NK-92 treated with Interleukin-12 subunit alpha and Interleukin-12 subunit beta, amount 100 ng/mL, for 24 hours (cell line): ENCODE results near the gene GALNT7.

Source experiments
- DNase-seq: peaks from one replicate; lab custom pipeline; 2025; lab: John Stamatoyannopoulos, UW

Gene GALNT7

GRCh38 chr4:173237762-173238161 lies 69.2 kb downstream of the GALNT7 start:
- no peak for DNase-seq

GRCh38 chr4:173240696-173241095 lies 72.1 kb downstream of the GALNT7 start:
- DNase-seq: no peak

- DNase-seq: no peak
Measured at GRCh38 chr4:173242466-173243250, 74.0 kb downstream of the GALNT7 start.

- DNase-seq: no peak
Measured at GRCh38 chr4:173243321-173243720, 74.7 kb downstream of the GALNT7 start.

- DNase-seq: no peak
Measured at GRCh38 chr4:173243917-173244658, 75.5 kb downstream of the GALNT7 start.

DNA sequence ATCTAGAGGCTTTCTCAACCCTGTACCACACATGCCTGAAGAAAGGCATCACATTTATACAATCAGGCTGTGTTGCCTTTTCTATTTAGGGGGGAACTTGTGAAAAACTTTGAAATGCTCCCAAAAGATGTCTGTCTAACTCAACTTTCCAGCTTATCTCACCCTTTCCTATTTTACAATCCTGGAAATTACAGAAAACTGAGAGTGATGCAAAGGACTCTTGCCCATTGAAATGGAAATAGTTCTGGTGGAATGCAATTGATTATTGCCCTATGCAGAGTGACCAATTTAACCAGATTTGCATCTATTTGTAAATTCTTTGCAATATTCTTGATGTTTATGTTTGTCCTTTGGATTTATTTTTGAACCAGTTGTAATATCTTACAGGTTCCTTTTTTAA lies 77.3 kb downstream of the GALNT7 start:
- no peak for DNase-seq

- no peak for DNase-seq
Measured at GRCh38 chr4:173246719-173247118, 78.1 kb downstream of the GALNT7 start.

DNA sequence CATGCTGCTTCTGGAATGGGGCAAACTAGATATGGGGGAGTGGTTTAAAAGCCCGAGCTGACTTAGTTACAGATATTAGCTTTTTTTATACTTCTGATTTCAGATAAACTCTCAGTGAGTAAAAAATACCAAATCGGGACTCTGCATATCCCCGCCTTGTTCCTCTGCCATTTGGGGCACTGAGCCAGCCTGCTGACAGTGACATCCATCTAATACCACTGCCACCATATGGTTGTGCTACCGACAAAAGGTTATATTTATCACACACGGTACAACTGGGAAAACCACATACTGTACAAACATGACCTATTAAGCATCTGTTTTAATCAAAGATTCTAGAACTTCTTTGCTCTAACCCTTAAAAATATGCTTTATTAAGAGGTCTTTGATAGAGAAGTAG lies 78.7 kb downstream of the GALNT7 start:
- no peak for DNase-seq

DNA sequence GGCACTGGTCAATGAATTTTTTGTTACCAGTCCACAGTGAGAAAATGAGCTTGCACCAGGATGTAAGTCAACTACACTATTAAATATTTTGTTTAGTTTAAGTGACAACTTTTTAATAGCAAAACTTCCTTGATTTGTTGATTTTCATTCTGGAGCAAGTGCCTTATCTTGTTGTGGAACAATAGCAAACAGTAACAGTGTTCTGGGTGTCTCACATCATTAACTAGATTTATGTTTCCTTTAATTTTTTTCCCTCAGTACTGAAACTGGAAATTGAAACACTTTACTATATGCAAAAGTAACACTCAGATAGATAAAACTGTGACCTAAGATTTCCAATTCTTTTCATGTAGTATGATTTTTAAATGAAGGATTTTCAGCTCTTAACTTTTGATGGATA lies 80.1 kb downstream of the GALNT7 start:
- DNase-seq: no peak

GRCh38 chr4:173252024-173252935 lies 83.7 kb downstream of the GALNT7 start:
- no peak for DNase-seq

- no peak for DNase-seq
Measured at GRCh38 chr4:173253561-173253960, 85.0 kb downstream of the GALNT7 start.

GRCh38 chr4:173254646-173255045 lies 86.0 kb downstream of the GALNT7 start:
- DNase-seq: no peak

GRCh38 chr4:173256825-173257224 lies 88.2 kb downstream of the GALNT7 start:
- no peak for DNase-seq

- DNase-seq: peak; percentile 12
Measured at GRCh38 chr4:173257732-173258717, 89.4 kb downstream of the GALNT7 start.

- no peak for DNase-seq
Measured at GRCh38 chr4:173258866-173259265, 90.3 kb downstream of the GALNT7 start.

GRCh38 chr4:173259310-173259709 lies 90.7 kb downstream of the GALNT7 start:
- DNase-seq: no peak

- DNase-seq: no peak
Measured at GRCh38 chr4:173261052-173261451, 92.4 kb downstream of the GALNT7 start.

DNA sequence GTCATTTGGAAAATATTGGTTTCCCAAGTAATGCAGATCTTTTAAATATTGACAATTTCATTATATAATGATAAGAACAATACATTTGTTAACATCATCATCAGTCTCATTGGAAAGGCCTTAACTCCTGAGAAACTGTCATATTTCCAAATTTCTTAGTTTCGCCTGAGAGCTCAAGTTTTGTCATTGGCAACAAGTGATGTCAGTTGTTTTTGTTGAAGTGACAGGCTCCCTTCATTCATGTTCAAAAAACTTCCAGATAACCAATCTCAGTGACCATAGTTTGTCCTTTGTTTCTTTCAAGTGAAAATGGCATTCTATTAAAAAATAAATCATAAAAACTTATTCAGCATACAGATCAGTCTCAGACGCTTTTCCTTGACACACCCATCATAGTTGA lies 93.8 kb downstream of the GALNT7 start:
- DNase-seq: no peak

DNA sequence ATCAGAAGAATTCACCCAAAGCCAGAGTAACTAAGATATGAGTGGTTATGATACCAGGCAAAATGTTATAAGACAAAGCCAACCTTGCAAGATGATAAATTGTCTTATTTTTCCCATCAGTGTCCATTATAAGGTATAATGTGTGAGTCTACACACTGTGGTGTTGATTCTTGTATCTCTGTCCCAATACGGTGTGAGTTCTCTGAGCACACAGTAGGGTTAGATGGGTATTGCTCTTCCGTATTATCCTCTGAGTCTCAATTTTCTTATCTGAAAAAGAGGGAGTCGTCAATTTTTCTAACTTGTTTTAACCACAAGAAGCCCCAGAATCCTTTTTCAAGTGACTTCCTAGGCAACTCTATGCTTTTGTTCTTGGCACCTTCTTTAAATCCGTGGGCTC lies 95.6 kb downstream of the GALNT7 start:
- DNase-seq: no peak

DNA sequence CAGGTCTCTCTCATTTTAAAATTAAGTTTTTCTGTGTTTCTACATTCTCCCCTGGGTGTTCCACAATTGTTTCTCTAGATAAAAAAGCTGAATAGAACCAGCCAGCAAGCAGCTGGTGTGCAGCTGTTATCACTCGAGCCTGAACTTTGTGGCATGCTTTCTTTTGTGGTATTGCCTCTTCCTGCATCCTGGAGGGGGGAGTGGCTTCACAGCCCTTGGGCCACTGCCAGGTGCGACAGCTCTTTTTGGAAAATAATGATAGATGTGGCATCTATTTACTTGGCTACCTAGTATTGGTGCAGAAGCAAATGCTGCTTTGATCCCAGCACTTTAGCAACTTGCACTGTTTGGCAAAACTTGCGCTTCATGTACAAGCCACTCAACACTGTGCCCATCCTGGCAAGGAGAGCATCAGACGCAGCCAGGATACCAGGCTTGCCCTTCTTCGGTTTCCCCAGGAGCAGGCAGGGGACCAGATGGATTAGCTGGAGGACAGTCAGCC lies 96.1 kb downstream of the GALNT7 start:
- no peak for DNase-seq

- no peak for DNase-seq
Measured at GRCh38 chr4:173265751-173266150, 97.1 kb downstream of the GALNT7 start.
